MG63 (cell line): ENCODE measurements around the gene MAP4. TPM values are rescaled to one million over a fixed set of nuclear protein-coding genes. Genes with fewer than 3 reads are reported as not detected.
A peak's percentile ranks its signal among the peaks of the same experiment; 100 is the strongest.
"Not testable (repeated sequence)": the region's sequence is repeated elsewhere in the genome, so short reads cannot be mapped to it uniquely, and the experiment has no call there.

ENCODE experiments used
- DNase-seq: peaks from one replicate; pipeline ENCODE4 v3.0.0-alpha.2; 2020
- H3K27me3 ChIP-seq: fragments of 250-450 bp; sonication (Bioruptor Pico); 2 replicates; pipeline ENCODE4 v1.5.1; 2020; ENCODE audit warnings: mild to moderate bottlenecking, moderate library complexity
- H3K36me3 ChIP-seq: fragments of 250-450 bp; sonication (Bioruptor Pico); 2 replicates; pipeline ENCODE4 v1.5.1; 2020; ENCODE audit warnings: mild to moderate bottlenecking, moderate library complexity
- H3K4me3 ChIP-seq: fragments of 250-450 bp; sonication (Bioruptor Pico); 2 replicates; pipeline ENCODE4 v1.5.1; 2020; ENCODE audit warnings: mild to moderate bottlenecking, moderate library complexity
- H3K9me3 ChIP-seq: fragments of 250-450 bp; sonication (Bioruptor Pico); 2 replicates; pipeline ENCODE4 v1.5.1; 2020; ENCODE audit warnings: mild to moderate bottlenecking, moderate library complexity
- total RNA-seq: library from RNA; depleted of rRNA; stranded (reverse); fragments of >200 nt; shearing (Covaris generic); gene quantifications from 2 replicates; pipeline ENCODE4 v1.2.3, GENCODE V29; 2014; ENCODE audit warnings: low replicate concordance

MAP4 gene
- total RNA-seq, 1 experiment from 2014 or later: 38.5 TPM

- Histone ChIP-seq H3K4me3 (no peak overlapping the region), H3K27me3 (no peaks in the 10 kb centered on the region), H3K9me3 (no peaks in the 10 kb centered on the region), H3K36me3 (peaks cover 26% of the 10 kb centered on the region)
- no peak for DNase-seq
Observed at GRCh38 chr3:47849699-47850563, 166.3 kb downstream of the MAP4 start.

GRCh38 chr3:47849186-47849698 lies 167.0 kb downstream of the MAP4 start:
- Histone ChIP-seq H3K36me3 (peaks cover 30% of the 10 kb centered on the region), H3K9me3 (no peaks in the 10 kb centered on the region), H3K4me3 (no peak overlapping the region), H3K27me3 (no peaks in the 10 kb centered on the region)
- no peak for DNase-seq

DNA sequence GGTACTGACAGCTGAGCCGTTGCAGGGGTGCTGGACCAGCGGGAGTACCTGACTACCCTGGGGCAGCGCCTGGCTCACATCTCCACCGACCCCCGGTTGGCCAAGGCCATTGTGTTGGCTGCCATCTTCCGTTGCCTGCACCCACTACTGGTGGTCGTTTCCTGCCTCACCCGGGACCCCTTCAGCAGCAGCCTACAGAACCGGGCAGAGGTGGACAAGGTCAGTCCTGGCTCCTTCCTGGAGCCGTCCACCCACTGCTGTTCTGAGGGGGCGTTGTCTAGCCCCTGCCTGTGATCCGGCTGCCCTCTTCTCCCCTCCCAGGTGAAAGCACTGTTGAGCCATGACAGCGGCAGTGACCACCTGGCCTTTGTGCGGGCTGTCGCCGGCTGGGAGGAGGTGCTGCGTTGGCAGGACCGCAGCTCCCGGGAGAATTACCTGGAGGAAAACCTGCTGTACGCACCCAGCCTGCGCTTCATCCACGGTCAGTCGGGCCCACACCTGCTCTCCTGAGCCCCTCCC lies 167.6 kb downstream of the MAP4 start:
- H3K27me3 ChIP-seq: no peaks in the 10 kb centered on the region
- no peak overlapping the region for H3K4me3 ChIP-seq
- peaks cover 33% of the 10 kb centered on the region for H3K36me3 ChIP-seq
- no peaks in the 10 kb centered on the region for H3K9me3 ChIP-seq
- DNase-seq: no peak

DNA sequence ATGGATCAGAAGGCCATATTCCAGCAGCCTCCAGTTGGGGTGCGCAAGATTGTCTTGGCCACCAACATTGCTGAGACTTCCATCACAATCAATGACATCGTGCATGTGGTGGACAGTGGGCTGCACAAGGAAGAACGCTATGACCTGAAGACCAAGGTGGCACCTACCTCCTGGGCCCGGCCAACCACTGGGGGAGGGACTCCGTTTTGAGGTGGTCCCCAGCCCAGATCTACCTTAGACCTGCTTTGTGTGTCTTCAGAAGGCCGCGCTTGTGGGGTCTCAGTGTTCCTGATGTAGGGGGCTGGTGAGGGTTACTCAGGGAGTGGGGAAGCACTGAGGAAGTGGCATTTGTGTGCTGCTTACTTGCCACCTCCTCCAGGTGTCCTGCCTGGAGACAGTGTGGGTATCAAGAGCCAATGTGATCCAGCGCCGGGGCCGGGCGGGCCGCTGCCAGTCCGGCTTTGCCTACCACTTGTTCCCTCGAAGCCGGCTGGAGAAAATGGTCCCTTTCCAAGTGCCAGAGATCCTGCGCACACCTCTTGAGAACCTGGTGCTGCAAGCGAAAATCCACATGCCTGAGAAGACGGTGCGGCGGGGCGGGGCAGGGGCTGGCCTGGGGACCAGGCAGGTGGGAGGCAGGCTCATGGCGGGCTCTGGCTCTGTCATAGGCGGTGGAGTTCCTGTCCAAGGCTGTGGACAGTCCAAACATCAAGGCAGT lies 168.3 kb downstream of the MAP4 start:
- H3K4me3 ChIP-seq: no peak overlapping the region
- DNase-seq: no peak
- H3K9me3 ChIP-seq: no peaks in the 10 kb centered on the region
- no peaks in the 10 kb centered on the region for H3K27me3 ChIP-seq
- peaks cover 33% of the 10 kb centered on the region for H3K36me3 ChIP-seq

DNA sequence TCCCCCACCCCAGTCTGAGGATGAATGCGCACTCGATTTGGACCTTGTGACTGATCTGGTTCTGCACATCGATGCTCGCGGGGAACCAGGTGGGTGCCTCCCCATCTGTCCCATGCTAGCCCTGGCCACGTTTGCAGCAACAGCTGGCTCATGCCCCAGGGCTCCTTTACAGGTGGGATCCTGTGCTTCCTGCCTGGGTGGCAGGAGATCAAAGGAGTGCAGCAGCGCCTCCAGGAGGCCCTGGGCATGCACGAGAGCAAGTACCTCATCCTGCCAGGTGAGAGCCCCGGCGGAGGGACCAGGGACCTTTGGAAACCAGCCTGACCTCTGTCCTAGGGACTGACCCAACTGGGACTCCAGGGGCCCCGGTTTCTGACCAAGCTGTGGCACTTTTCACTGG lies 169.0 kb downstream of the MAP4 start:
- Histone ChIP-seq H3K4me3 (no peak overlapping the region), H3K27me3 (no peaks in the 10 kb centered on the region), H3K36me3 (peaks cover 37% of the 10 kb centered on the region), H3K9me3 (no peaks in the 10 kb centered on the region)
- no peak for DNase-seq

DNA sequence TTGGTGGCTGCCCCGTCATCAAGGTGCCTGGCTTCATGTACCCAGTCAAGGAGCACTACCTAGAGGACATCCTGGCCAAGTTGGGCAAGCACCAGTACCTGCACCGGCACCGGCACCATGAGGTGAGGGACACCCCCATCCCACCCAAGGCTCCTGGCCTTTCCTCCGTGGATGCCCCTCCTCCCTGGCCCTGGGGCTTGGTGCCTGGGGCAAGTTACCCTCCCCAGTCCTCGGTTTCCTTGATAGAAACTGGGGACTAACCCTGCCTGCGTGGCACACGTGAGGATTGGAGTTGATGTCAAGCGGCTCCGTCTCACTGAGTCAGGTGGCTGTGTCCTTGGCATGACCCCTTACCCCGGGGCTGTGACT lies 169.4 kb downstream of the MAP4 start:
- H3K4me3 ChIP-seq: no peak overlapping the region
- no peaks in the 10 kb centered on the region for H3K27me3 ChIP-seq
- DNase-seq: no peak
- no peaks in the 10 kb centered on the region for H3K9me3 ChIP-seq
- peaks cover 38% of the 10 kb centered on the region for H3K36me3 ChIP-seq

GRCh38 chr3:47846186-47846879 lies 169.9 kb downstream of the MAP4 start:
- no peaks in the 10 kb centered on the region for H3K9me3 ChIP-seq
- H3K4me3 ChIP-seq: no peak overlapping the region
- no peak for DNase-seq
- no peaks in the 10 kb centered on the region for H3K27me3 ChIP-seq
- peaks cover 40% of the 10 kb centered on the region for H3K36me3 ChIP-seq

- DNase-seq: no peak
- Histone ChIP-seq H3K36me3 (peaks cover 33% of the 10 kb centered on the region), H3K9me3 (no peaks in the 10 kb centered on the region), H3K27me3 (no peaks in the 10 kb centered on the region), H3K4me3 (no peak overlapping the region)
Observed at GRCh38 chr3:47841786-47842349, 174.3 kb downstream of the MAP4 start.

DNA sequence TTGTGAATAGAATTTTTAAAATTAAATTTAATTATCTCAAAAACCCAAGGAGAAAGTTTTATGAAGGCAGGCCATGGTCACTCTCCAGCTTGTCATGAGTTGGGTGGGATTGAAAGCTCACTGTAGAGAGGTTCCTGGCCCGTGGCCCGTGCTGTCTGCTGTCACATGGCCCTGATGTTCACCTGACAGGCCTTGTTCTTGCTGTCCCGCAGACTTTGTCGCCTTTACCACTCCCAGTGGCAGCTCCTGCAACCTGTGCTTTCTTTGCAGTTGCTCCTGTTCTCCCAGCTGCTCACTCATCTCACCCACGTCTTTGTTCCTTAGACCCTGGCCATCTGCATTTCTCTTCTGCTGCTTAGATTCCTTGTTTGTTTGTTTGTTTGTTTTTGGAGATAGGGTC lies 177.7 kb downstream of the MAP4 start:
- no peak for DNase-seq
- Histone ChIP-seq H3K4me3 (no peak overlapping the region), H3K36me3 (peaks cover 27% of the 10 kb centered on the region), H3K9me3 (no peaks in the 10 kb centered on the region), H3K27me3 (no peaks in the 10 kb centered on the region)

DNA sequence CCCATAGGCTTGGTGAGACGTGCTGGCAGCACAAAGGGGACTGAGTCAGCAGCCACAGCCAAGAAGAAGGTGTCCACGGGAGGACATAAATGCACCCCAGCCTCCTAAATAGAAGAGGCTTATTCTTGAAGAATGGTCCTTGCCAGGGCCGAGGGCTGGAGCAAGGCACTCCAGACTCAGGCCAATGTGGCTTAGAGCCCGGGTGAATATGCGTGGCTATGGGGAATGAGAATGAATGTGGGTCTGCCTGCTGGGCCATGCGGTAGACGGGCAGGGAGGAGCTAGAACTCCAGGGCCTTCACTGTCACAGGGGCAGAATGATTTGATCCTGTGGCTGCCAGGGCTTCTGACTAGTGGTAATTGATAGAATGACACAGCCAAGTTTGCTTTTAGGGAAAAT lies 179.2 kb downstream of the MAP4 start:
- DNase-seq: no peak
- Histone ChIP-seq H3K27me3 (no peaks in the 10 kb centered on the region), H3K36me3 (peaks cover 23% of the 10 kb centered on the region), H3K4me3 (no peak overlapping the region), H3K9me3 (no peaks in the 10 kb centered on the region)

GRCh38 chr3:47829482-47829881 lies 186.7 kb downstream of the MAP4 start:
- not testable (repeated sequence) for H3K9me3 ChIP-seq

DNA sequence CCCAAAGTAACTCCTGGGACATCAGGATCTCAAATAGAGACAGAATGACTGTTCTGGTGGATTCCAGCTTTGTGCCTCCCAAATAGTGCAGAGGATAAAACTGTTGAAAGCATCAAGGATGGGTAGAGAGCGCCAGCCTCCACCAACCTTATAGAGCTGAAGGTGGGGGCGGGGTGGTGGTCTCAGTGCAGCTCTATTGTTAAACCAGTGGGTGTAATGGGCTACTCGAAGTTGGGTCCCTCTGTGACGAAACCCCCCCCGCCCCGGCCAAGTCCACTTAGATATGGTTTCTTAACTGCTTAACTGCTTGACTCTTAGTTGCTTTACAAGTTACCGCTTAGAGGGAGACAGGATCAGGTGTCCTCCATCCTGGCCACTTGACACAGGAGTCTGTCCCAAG lies 190.6 kb downstream of the MAP4 start:
- Histone ChIP-seq H3K36me3 (peaks cover 28% of the 10 kb centered on the region), H3K9me3 (no peaks in the 10 kb centered on the region)
- DNase-seq: no peak

More at GRCh38 chr3:47829482-47829881, 186.7 kb downstream of the MAP4 start:
- not testable (repeated sequence) for H3K4me3 ChIP-seq, H3K27me3 ChIP-seq, DNase-seq
- peaks cover 33% of the 10 kb centered on the region for H3K36me3 ChIP-seq

GRCh38 chr3:47824541-47825473 lies 191.4 kb downstream of the MAP4 start:
- peak; percentile 85 for DNase-seq
- no peaks in the 10 kb centered on the region for H3K9me3 ChIP-seq
- H3K27me3 ChIP-seq: no peaks in the 10 kb centered on the region
- peak overlapping the region; percentile 91 for H3K4me3 ChIP-seq
- peaks cover 27% of the 10 kb centered on the region for H3K36me3 ChIP-seq

More for the DNA sequence above, 190.6 kb downstream of the MAP4 start:
- Histone ChIP-seq H3K27me3 (no peaks in the 10 kb centered on the region), H3K4me3 (peak overlapping the region; percentile 91)

DNA sequence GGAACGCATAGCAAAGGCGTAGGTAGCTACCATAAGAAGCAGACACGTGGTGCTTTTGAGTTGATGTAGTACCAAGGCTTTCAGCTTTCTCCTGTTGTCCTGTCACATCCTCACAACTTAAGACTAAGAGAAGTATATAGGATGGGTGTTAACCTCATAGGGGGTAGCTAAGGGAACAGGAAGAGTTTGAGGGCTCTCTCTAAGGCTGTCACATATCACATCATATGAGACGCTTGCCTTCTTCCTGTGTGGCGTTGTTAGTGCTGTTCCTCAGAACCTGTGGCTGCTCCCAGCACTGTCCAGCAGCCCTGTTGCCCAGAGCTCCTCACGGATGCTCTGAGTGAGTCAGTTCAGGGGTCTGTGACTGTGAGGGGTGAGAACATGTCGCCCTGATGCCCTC lies 198.6 kb downstream of the MAP4 start:
- no peaks in the 10 kb centered on the region; the same call in 1 of the 2 replicates for H3K36me3 ChIP-seq
- H3K4me3 ChIP-seq: no peak overlapping the region
- no peaks in the 10 kb centered on the region for H3K27me3 ChIP-seq
- no peaks in the 10 kb centered on the region for H3K9me3 ChIP-seq
- no peak for DNase-seq

- DNase-seq: no peak
- Histone ChIP-seq H3K27me3 (no peaks in the 10 kb centered on the region), H3K4me3 (no peak overlapping the region), H3K9me3 (no peaks in the 10 kb centered on the region), H3K36me3 (peaks cover 13% of the 10 kb centered on the region)
Observed at GRCh38 chr3:47813551-47814177, 202.6 kb downstream of the MAP4 start.
